H9 (cell line): Measurements from ENCODE around the gene PRKAG3. TPM values are rescaled to one million over a fixed set of nuclear protein-coding genes. Genes with fewer than 3 reads are reported as not detected.

Experiments used
- DNase-seq: peaks from one replicate; pipeline ENCODE4 v3.0.0-alpha.2; 2017
- H2AFZ ChIP-seq: one replicate; pipeline ENCODE4 v1.6.1; 2013; ENCODE audit warnings: mild to moderate bottlenecking, low read length, control low read depth, moderate library complexity
- H2AK5ac ChIP-seq: 2 replicates; pipeline ENCODE4 v1.6.1; 2013; ENCODE audit warnings: low read length, control low read depth, mixed read lengths; ENCODE audit not compliant: insufficient read length
- H2BK120ac ChIP-seq: one replicate; pipeline ENCODE4 v1.6.1; 2013; ENCODE audit warnings: low read depth, mild to moderate bottlenecking, low read length, control low read depth, inconsistent platforms; ENCODE audit not compliant: poor library complexity, severe bottlenecking
- H2BK12ac ChIP-seq: 2 replicates; pipeline ENCODE4 v1.6.1; 2013; ENCODE audit warnings: low read length, control low read depth, mixed read lengths, low read depth; ENCODE audit not compliant: insufficient read length
- H2BK15ac ChIP-seq: 2 replicates; pipeline ENCODE4 v1.6.1; 2013; ENCODE audit warnings: low read depth, low read length, control low read depth
- H2BK20ac ChIP-seq: one replicate; pipeline ENCODE4 v1.6.1; 2013; ENCODE audit warnings: low read depth, mild to moderate bottlenecking, low read length, control low read depth, inconsistent platforms; ENCODE audit not compliant: poor library complexity, severe bottlenecking
- H2BK5ac ChIP-seq: 2 replicates; pipeline ENCODE4 v1.6.1; 2013; ENCODE audit warnings: low read length, control low read depth, mixed read lengths; ENCODE audit not compliant: insufficient read length
- H3K14ac ChIP-seq: 2 replicates; pipeline ENCODE4 v1.6.1; 2013; ENCODE audit warnings: low read length, control low read depth; ENCODE audit not compliant: insufficient read depth
- H3K18ac ChIP-seq: 2 replicates; pipeline ENCODE4 v1.6.1; 2013; ENCODE audit warnings: low read depth, mild to moderate bottlenecking, mixed read lengths, low read length, control low read depth; ENCODE audit not compliant: insufficient read length
- H3K23ac ChIP-seq: 2 replicates; pipeline ENCODE4 v1.6.1; 2013; ENCODE audit warnings: low read length, control low read depth, mixed read lengths, low read depth; ENCODE audit not compliant: insufficient read length
- H3K23me2 ChIP-seq: 2 replicates; pipeline ENCODE4 v1.6.1; 2013; ENCODE audit warnings: low read depth, mild to moderate bottlenecking, mixed read lengths, low read length, control low read depth; ENCODE audit not compliant: insufficient read length, poor library complexity, severe bottlenecking
- H3K27ac ChIP-seq: 2 replicates; pipeline ENCODE4 v1.5.1; 2013; ENCODE audit warnings: low read length, control low read depth, mixed read lengths, low read depth; ENCODE audit not compliant: insufficient read length
- H3K27me3 ChIP-seq: 2 replicates; pipeline ENCODE4 v1.6.1; 2013; ENCODE audit warnings: low read length, control low read depth, inconsistent platforms; ENCODE audit not compliant: insufficient read depth
- H3K4ac ChIP-seq: 2 replicates; pipeline ENCODE4 v1.6.1; 2013; ENCODE audit warnings: low read depth, mild to moderate bottlenecking, control low read depth, inconsistent platforms, low read length, moderate library complexity
- H3K4me1 ChIP-seq: 2 replicates; pipeline ENCODE4 v1.6.1; 2013; ENCODE audit warnings: low read length, control low read depth, inconsistent platforms; ENCODE audit not compliant: insufficient read depth
- H3K4me2 ChIP-seq: 2 replicates; pipeline ENCODE4 v1.6.1; 2013; ENCODE audit warnings: low read length, control low read depth, mixed read lengths; ENCODE audit not compliant: insufficient read length, insufficient read depth
- H3K56ac ChIP-seq: 2 replicates; pipeline ENCODE4 v1.6.1; 2013; ENCODE audit warnings: low read depth, mild to moderate bottlenecking, mixed read lengths, low read length, control low read depth; ENCODE audit not compliant: insufficient read length
- H3K79me1 ChIP-seq: 2 replicates; pipeline ENCODE4 v1.6.1; 2013; ENCODE audit warnings: low read depth, mild to moderate bottlenecking, moderate library complexity, low read length, control low read depth, inconsistent platforms; ENCODE audit not compliant: insufficient read depth, poor library complexity, severe bottlenecking
- H3K79me2 ChIP-seq: 2 replicates; pipeline ENCODE4 v1.6.1; 2013; ENCODE audit warnings: low read length, control low read depth, inconsistent platforms; ENCODE audit not compliant: insufficient read depth
- H3K9ac ChIP-seq: 2 replicates; pipeline ENCODE4 v1.6.1; 2013; ENCODE audit warnings: low read length, control low read depth, mixed read lengths; ENCODE audit not compliant: insufficient read length; ENCODE audit errors: extremely low read depth
- H3K9me3 ChIP-seq: one replicate; pipeline ENCODE4 v1.6.1; 2013; ENCODE audit warnings: low read depth, low read length, inconsistent platforms; ENCODE audit not compliant: control insufficient read depth
- H3T11ph ChIP-seq: one replicate; pipeline ENCODE4 v1.6.1; 2013; ENCODE audit warnings: mild to moderate bottlenecking, low read length, control low read depth, inconsistent platforms
- H4K20me1 ChIP-seq: one replicate; pipeline ENCODE4 v1.6.1; 2013; ENCODE audit not compliant: control insufficient read depth, insufficient read length, insufficient read depth
- H4K5ac ChIP-seq: 2 replicates; pipeline ENCODE4 v1.6.1; 2013; ENCODE audit warnings: low read depth, mild to moderate bottlenecking, mixed read lengths, low read length, control low read depth; ENCODE audit not compliant: insufficient read length
- H4K8ac ChIP-seq: replicated peaks from 2 replicates; pipeline ENCODE4 v1.6.1; 2013; ENCODE audit warnings: low read length, control low read depth, mixed read lengths, low read depth; ENCODE audit not compliant: insufficient read length
- H4K91ac ChIP-seq: 2 replicates; pipeline ENCODE4 v1.6.1; 2013; ENCODE audit warnings: low read depth, mild to moderate bottlenecking, moderate library complexity, mixed read lengths, low read length, control low read depth; ENCODE audit not compliant: insufficient read length
- H3K27ac Mint-ChIP-seq, 3 experiments: 2 replicates in 2 of 3; 3 replicates in 1 of 3; pipeline ENCODE4 v1.8.0; 2020 to 2021; ENCODE audit warnings: mixed read lengths in 3 of 3, mild to moderate bottlenecking in 1 of 3, moderate library complexity in 1 of 3
- H3K27me3 Mint-ChIP-seq: 2 replicates; pipeline ENCODE4 v1.8.0; 2021; ENCODE audit warnings: low read depth, mild to moderate bottlenecking, moderate library complexity, mixed read lengths
- H3K36me3 Mint-ChIP-seq, 3 experiments: 2 replicates in 2 of 3; 3 replicates in 1 of 3; pipeline ENCODE4 v1.8.0; 2020 to 2021; ENCODE audit warnings: low read depth in 3 of 3, mixed read lengths in 3 of 3; ENCODE audit not compliant: insufficient read depth in 1 of 3
- H3K4me1 Mint-ChIP-seq, 2 experiments: 2 replicates each; pipeline ENCODE4 v1.8.0; 2020; ENCODE audit warnings: mixed read lengths in 2 of 2
- H3K4me3 Mint-ChIP-seq, 2 experiments: 2 replicates in 1 of 2; 3 replicates in 1 of 2; pipeline ENCODE4 v1.8.0; 2020 to 2021; ENCODE audit warnings: mild to moderate bottlenecking in 2 of 2, mixed read lengths in 2 of 2, moderate library complexity in 1 of 2
- H3K9me3 Mint-ChIP-seq, 2 experiments: 2 replicates in 1 of 2; 3 replicates in 1 of 2; pipeline ENCODE4 v1.8.0; 2020; ENCODE audit warnings: mild to moderate bottlenecking in 2 of 2, mixed read lengths in 2 of 2, moderate library complexity in 1 of 2
- WGBS: extraction: QIAGEN DNeasy Blood & Tissue Kit; methylation state at CpG from one replicate; pipeline ENCODE4 v1.1.7; 2013; ENCODE audit warnings: missing lambda C conversion rate, low lambda C conversion rate, mixed read lengths; ENCODE audit not compliant: insufficient read length; ENCODE audit errors: extremely low coverage; 5-methylcytosine and 5-hydroxymethylcytosine counted together
- total RNA-seq: library from RNA; stranded (reverse); gene quantifications from 2 replicates; pipeline ENCODE4 v1.2.1, GENCODE V29; 2021
- TF ChIP-seq, protein P1 (sequence below): fragments of 200-600 bp; sonication (generic); conservative IDR thresholded peaks from 3 replicates; pipeline ENCODE4 v1.8.0; 2021; ENCODE audit warnings: antibody characterized with exemption, mild to moderate bottlenecking

Gene PRKAG3
- total RNA-seq, 1 experiment from 2014 or later, result not detected

DNA sequence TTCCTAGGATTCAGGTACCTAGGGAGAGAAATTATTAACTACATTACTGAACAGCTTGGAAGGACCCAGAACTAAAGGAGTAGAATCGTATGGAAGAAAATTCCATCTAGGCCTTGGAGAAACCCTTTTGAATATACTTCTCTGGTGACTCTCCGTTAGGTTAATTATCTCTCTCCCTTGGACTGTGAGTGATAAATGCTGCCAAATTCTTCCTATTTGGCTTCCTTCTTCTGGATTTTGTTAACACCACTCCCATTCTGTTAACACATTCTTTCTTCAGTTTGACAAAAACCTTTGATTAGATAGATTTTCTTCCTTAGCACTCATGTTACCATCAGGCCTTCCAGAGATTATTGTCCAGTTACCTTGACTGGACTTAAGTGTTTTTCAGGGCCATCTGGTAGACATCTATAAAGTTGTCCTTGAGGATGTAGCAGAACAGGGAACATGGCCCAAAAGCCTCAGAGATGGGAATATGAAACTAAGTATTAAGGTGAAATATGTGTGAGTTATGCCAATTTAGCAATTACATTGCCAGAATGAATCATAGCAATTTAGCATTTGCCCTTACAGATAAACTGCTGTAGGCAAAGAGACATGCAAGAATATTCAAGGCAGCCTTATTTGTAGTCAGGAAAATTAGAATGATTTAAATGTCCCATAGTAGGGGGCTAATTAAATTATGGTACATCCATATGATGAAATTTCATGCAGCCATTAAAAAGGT is 42.9 kb downstream of the PRKAG3 start:
- no peaks in the 10 kb centered on the region for H3K4me1 ChIP-seq
- no peak overlapping the region for H3K4me2 ChIP-seq
- peaks cover 11% of the 10 kb centered on the region for H3K27me3 Mint-ChIP-seq
- H3K14ac ChIP-seq, result no peak overlapping the region
- H4K91ac ChIP-seq, result no peak overlapping the region
- no peaks in the 10 kb centered on the region for H3K36me3 Mint-ChIP-seq
- H4K20me1 ChIP-seq, result no peaks in the 10 kb centered on the region
- H3K9me3 Mint-ChIP-seq, result no peaks in the 10 kb centered on the region
- peaks cover 2% of the 10 kb centered on the region in 2 experiments; a peak in 3 of 4 replicates for H3K4me1 Mint-ChIP-seq
- no peaks in the 10 kb centered on the region for H3K79me2 ChIP-seq
- no peak overlapping the region for H3K27ac ChIP-seq
- WGBS, result no CpG with 5 or more reads among the region's 2 CpGs
- H3K79me1 ChIP-seq, result no peaks in the 10 kb centered on the region
- H2BK20ac ChIP-seq, result no peak overlapping the region
- H3K4ac ChIP-seq, result no peak overlapping the region
- H3K27ac Mint-ChIP-seq, result no peak overlapping the region
- no peak overlapping the region for H2AFZ ChIP-seq
- TF ChIP-seq, protein P1, sequence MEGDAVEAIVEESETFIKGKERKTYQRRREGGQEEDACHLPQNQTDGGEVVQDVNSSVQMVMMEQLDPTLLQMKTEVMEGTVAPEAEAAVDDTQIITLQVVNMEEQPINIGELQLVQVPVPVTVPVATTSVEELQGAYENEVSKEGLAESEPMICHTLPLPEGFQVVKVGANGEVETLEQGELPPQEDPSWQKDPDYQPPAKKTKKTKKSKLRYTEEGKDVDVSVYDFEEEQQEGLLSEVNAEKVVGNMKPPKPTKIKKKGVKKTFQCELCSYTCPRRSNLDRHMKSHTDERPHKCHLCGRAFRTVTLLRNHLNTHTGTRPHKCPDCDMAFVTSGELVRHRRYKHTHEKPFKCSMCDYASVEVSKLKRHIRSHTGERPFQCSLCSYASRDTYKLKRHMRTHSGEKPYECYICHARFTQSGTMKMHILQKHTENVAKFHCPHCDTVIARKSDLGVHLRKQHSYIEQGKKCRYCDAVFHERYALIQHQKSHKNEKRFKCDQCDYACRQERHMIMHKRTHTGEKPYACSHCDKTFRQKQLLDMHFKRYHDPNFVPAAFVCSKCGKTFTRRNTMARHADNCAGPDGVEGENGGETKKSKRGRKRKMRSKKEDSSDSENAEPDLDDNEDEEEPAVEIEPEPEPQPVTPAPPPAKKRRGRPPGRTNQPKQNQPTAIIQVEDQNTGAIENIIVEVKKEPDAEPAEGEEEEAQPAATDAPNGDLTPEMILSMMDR, result no peak
- H4K8ac ChIP-seq, result no peak overlapping the region
- no peaks in the 10 kb centered on the region for H3K9me3 ChIP-seq
- H2BK12ac ChIP-seq, result no peak overlapping the region
- no peak overlapping the region for H3K56ac ChIP-seq
- no peak overlapping the region for H3K9ac ChIP-seq
- H3K4me3 Mint-ChIP-seq, result no peak overlapping the region
- H2BK15ac ChIP-seq, result no peak overlapping the region
- no peaks in the 10 kb centered on the region for H3K23me2 ChIP-seq
- H4K5ac ChIP-seq, result no peak overlapping the region
- DNase-seq, result no peak
- no peak overlapping the region for H3K23ac ChIP-seq
- no peak overlapping the region for H2BK120ac ChIP-seq
- H2BK5ac ChIP-seq, result no peak overlapping the region
- H3T11ph ChIP-seq, result no peak overlapping the region
- no peak overlapping the region for H3K18ac ChIP-seq
- H2AK5ac ChIP-seq, result no peak overlapping the region
- peaks cover 3% of the 10 kb centered on the region; the same call in 1 of the 2 replicates for H3K27me3 ChIP-seq
